ENCODE data around the gene ENTREP1. TPM values are rescaled to one million over a fixed set of nuclear protein-coding genes. Genes with fewer than 3 reads are reported as not detected.

Gene ENTREP1
- polyA plus RNA-seq, 1 of the 3 experiments (the other 2 are of a cell fraction): not detected

- Histone ChIP-seq H3K4me2 (no peak overlapping the region), H3K9me3 (no peaks in the 10 kb centered on the region), H3K27me3 (ENCODE audit: insufficient read depth) (peaks cover 9% of the 10 kb centered on the region; the same call in 1 of the 2 replicates), H2AFZ (ENCODE audit: low read depth) (no peak overlapping the region), H3K9ac (no peak overlapping the region), H3K36me3 (replicated peaks in 1 of 2; ENCODE audit: control insufficient read depth in 1 of 2, insufficient read depth in 2 of 2, low read length in 1 of 2) (no peaks in the 10 kb centered on the region), H3K4me1 (ENCODE audit: control insufficient read depth in 1 of 2, insufficient read depth in 2 of 2, low read depth in 1 of 2, low read length in 1 of 2) (no peaks in the 10 kb centered on the region), H3K27ac (ENCODE audit: low read depth in 2 of 2, low read length in 1 of 2) (no peak overlapping the region), H3K4me3 (ENCODE audit: low read depth in 2 of 2, low read length in 1 of 2) (no peak overlapping the region), H3K9me2 (no peaks in the 10 kb centered on the region), H4K20me1 (ENCODE audit: insufficient read depth) (no peaks in the 10 kb centered on the region), H3F3A (replicated peaks; ENCODE audit: insufficient read depth) (no peaks in the 10 kb centered on the region), H3K79me2 (ENCODE audit: insufficient read depth) (no peaks in the 10 kb centered on the region)
- no peak for TF ChIP-seq IRF3 (IDR thresholded peaks at IDR 0.05; ENCODE audit: low read depth, low read length)
- TF ChIP-seq CHD2 (IDR thresholded peaks at IDR 0.05; ENCODE audit: low read length, partially characterized antibody): no peak
- DNase-seq: no peak
- ChIA-PET CTCF (no interaction called here), POLR2A (no interaction called here)
- WGBS (ENCODE audit: low lambda C conversion rate): 78% methylated on average over 10 of the region's 11 CpGs
Observed at GRCh38 chr9:69391487-69391886, 66.5 kb downstream of the ENTREP1 start.

- TF ChIP-seq FOXM1 (IDR thresholded peaks at IDR 0.05; ENCODE audit: low read depth) (no peak), YY1 (IDR thresholded peaks at IDR 0.05; ENCODE audit: low read depth) (no peak), GATA2 (CRISPR knock-in tag; IDR thresholded peaks at IDR 0.05) (no peak), JUND (IDR thresholded peaks at IDR 0.05) (no peak), MAX (IDR thresholded peaks at IDR 0.05; ENCODE audit: low read depth) (no peak), TEAD4 (IDR thresholded peaks at IDR 0.05; ENCODE audit: borderline replicate concordance, insufficient read depth) (no peak), MXI1 (IDR thresholded peaks at IDR 0.05; ENCODE audit: low read depth, low read length) (no peak), SIN3A (IDR thresholded peaks at IDR 0.05; ENCODE audit: borderline replicate concordance, low read depth, low read length) (no peak), TAF1 (IDR thresholded peaks at IDR 0.05; ENCODE audit: borderline replicate concordance, low read depth, low read length) (no peak), CHD2 (IDR thresholded peaks at IDR 0.05; ENCODE audit: low read length, partially characterized antibody) (no peak), RCOR1 (IDR thresholded peaks at IDR 0.05; ENCODE audit: low read length) (no peak), EP300 (IDR thresholded peaks at IDR 0.05; ENCODE audit: borderline replicate concordance in 1 of 2, low read depth in 1 of 2, low read length in 1 of 2) (no peak), ZBTB33 (IDR thresholded peaks at IDR 0.05; ENCODE audit: borderline replicate concordance, low read depth) (no peak), CTCF (IDR thresholded peaks at IDR 0.05) (no peak), RAD21 (IDR thresholded peaks at IDR 0.05; ENCODE audit: low read length) (no peak), USF2 (IDR thresholded peaks at IDR 0.05; ENCODE audit: borderline replicate concordance, low read depth, low read length) (no peak)
- WGBS (ENCODE audit: low lambda C conversion rate): 38% methylated on average over 7 of the region's 7 CpGs
- CTCF ChIA-PET: no interaction called here
Observed at GRCh38 chr9:69391946-69392345, 66.9 kb downstream of the ENTREP1 start.

More at GRCh38 chr9:69391946-69392345, 66.9 kb downstream of the ENTREP1 start:
- Histone ChIP-seq H3K4me3 (ENCODE audit: low read depth in 2 of 2, low read length in 1 of 2) (no peak overlapping the region), H4K20me1 (ENCODE audit: insufficient read depth) (no peaks in the 10 kb centered on the region), H3K4me2 (no peak overlapping the region), H2AFZ (ENCODE audit: low read depth) (no peak overlapping the region), H3K9ac (no peak overlapping the region), H3K9me3 (no peaks in the 10 kb centered on the region), H3K79me2 (ENCODE audit: insufficient read depth) (no peaks in the 10 kb centered on the region), H3K27ac (ENCODE audit: low read depth in 2 of 2, low read length in 1 of 2) (no peak overlapping the region), H3K9me2 (no peaks in the 10 kb centered on the region), H3F3A (replicated peaks; ENCODE audit: insufficient read depth) (no peaks in the 10 kb centered on the region), H3K36me3 (replicated peaks in 1 of 2; ENCODE audit: control insufficient read depth in 1 of 2, insufficient read depth in 2 of 2, low read length in 1 of 2) (no peaks in the 10 kb centered on the region), H3K27me3 (ENCODE audit: insufficient read depth) (peaks cover 9% of the 10 kb centered on the region; the same call in 1 of the 2 replicates), H3K4me1 (ENCODE audit: control insufficient read depth in 1 of 2, insufficient read depth in 2 of 2, low read depth in 1 of 2, low read length in 1 of 2) (no peaks in the 10 kb centered on the region)
- POLR2A ChIA-PET: no interaction called here
- DNase-seq: no peak
